K562 (cell line): ENCODE measurements around the gene SSU72. TPM values are rescaled to one million over a fixed set of nuclear protein-coding genes. Genes with fewer than 3 reads are reported as not detected.

Experiments
- CREBBP ChIP-seq: IDR thresholded peaks from one replicate; pipeline ENCODE4 v1.6.1; 2012; ENCODE audit warnings: low read depth, mild to moderate bottlenecking, control low read depth, inconsistent platforms, low read length
- E2F3 ChIP-seq: fragments of 250-450 bp; sonication (Bioruptor Pico); IDR thresholded peaks from 2 replicates; pipeline ENCODE4 v1.4.0; 2020; ENCODE audit warnings: mild to moderate bottlenecking
- RBFOX2 ChIP-seq: fragments of 200-400 bp; formaldehyde crosslinking; IDR thresholded peaks from 2 replicates; pipeline ENCODE4 v1.6.1; 2017; ENCODE audit warnings: low read depth, mild to moderate bottlenecking, low read length, moderate library complexity
- RBM39 ChIP-seq: fragments of 200-400 bp; formaldehyde crosslinking; optimal IDR thresholded peaks from 2 replicates; pipeline ENCODE3; 2018; ENCODE audit warnings: low read depth, low read length
- RREB1 ChIP-seq: fragments of 250-450 bp; sonication (Bioruptor Pico); IDR thresholded peaks from 2 replicates; pipeline ENCODE4 v1.4.0; 2020
- SRSF9 ChIP-seq: fragments of 200-400 bp; formaldehyde crosslinking; IDR thresholded peaks from 2 replicates; pipeline ENCODE4 v1.6.1; 2017; ENCODE audit warnings: low read depth, low read length, borderline replicate concordance
- ZNF184 ChIP-seq: sonication (generic); formaldehyde crosslinking; IDR thresholded peaks from 2 replicates; pipeline ENCODE4 v1.5.0; 2020; ENCODE audit warnings: missing genetic modification reagents
- polyA plus RNA-seq, 8 experiments: library from polyadenylated mRNA; depleted of rRNA in 4 of 8; stranded (reverse) in 5 of 8; unstranded in 3 of 8; fragments of >200 nt; fragmentation: Nextera tagmentation in 2 of 8; fragmentation: Illumina TruSeq in 1 of 8; extraction: Ambion mirVana in 2 of 8; extraction: Trizol in 1 of 8; gene quantifications; 2 replicates each; pipeline versions ENCODE4 v1.2.1 to v1.2.3, GENCODE V29; 2011 to 2014; ENCODE audit warnings: inconsistent platforms in 1 of 8, missing spikeins in 1 of 8
- total RNA-seq, 7 experiments: library from RNA; depleted of rRNA in 6 of 7; stranded (reverse); fragments of >200 nt in 6 of 7; fragmentation: Illumina TruSeq in 2 of 7; extraction: Trizol in 2 of 7; gene quantifications; 2 replicates each; pipeline versions ENCODE4 v1.2.1 to v1.2.3, GENCODE V29; 2011 to 2021; ENCODE audit warnings: low replicate concordance in 1 of 7
- TF ChIP-seq, protein P1 (sequence below): IDR thresholded peaks from 2 replicates; pipeline ENCODE4 v1.6.1; 2011; ENCODE audit warnings: borderline replicate concordance, low read depth, mild to moderate bottlenecking, moderate library complexity, low read length; ENCODE audit not compliant: insufficient read depth, poor library complexity, severe bottlenecking
- TF ChIP-seq, protein P2 (sequence below): fragments of 450-650 bp; formaldehyde crosslinking; IDR thresholded peaks from 2 replicates; pipeline ENCODE4 v1.4.0; 2022; ENCODE audit warnings: missing genetic modification characterization

Gene SSU72
- total and polyA plus RNA-seq, 9 of the 15 experiments (the other 6 are each of a cell fraction or from before 2014, with no cell fraction given): 70.8 to 201 (median 94.6) TPM

GRCh38 chr1:1521331-1521730 is 53.3 kb downstream of the SSU72 start (continued):
- no peak for TF ChIP-seq RREB1 (CRISPR knock-in tag)
- TF ChIP-seq E2F3 (CRISPR knock-in tag): no peak
- TF ChIP-seq, protein P1, sequence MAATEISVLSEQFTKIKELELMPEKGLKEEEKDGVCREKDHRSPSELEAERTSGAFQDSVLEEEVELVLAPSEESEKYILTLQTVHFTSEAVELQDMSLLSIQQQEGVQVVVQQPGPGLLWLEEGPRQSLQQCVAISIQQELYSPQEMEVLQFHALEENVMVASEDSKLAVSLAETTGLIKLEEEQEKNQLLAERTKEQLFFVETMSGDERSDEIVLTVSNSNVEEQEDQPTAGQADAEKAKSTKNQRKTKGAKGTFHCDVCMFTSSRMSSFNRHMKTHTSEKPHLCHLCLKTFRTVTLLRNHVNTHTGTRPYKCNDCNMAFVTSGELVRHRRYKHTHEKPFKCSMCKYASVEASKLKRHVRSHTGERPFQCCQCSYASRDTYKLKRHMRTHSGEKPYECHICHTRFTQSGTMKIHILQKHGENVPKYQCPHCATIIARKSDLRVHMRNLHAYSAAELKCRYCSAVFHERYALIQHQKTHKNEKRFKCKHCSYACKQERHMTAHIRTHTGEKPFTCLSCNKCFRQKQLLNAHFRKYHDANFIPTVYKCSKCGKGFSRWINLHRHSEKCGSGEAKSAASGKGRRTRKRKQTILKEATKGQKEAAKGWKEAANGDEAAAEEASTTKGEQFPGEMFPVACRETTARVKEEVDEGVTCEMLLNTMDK: no peak
- TF ChIP-seq, protein P2, sequence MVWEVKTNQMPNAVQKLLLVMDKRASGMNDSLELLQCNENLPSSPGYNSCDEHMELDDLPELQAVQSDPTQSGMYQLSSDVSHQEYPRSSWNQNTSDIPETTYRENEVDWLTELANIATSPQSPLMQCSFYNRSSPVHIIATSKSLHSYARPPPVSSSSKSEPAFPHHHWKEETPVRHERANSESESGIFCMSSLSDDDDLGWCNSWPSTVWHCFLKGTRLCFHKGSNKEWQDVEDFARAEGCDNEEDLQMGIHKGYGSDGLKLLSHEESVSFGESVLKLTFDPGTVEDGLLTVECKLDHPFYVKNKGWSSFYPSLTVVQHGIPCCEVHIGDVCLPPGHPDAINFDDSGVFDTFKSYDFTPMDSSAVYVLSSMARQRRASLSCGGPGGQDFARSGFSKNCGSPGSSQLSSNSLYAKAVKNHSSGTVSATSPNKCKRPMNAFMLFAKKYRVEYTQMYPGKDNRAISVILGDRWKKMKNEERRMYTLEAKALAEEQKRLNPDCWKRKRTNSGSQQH (CRISPR knock-in tag): no peak
- no peak for TF ChIP-seq CREBBP
- TF ChIP-seq SRSF9: no peak
- TF ChIP-seq RBFOX2: peak; percentile 47
- TF ChIP-seq ZNF184 (CRISPR knock-in tag): no peak
- TF ChIP-seq RBM39: no peak
